Middle frontal gyrus (tissue), 1 donor: ENCODE results near the gene ZSCAN23.
"Not testable (repeated sequence)": the region's sequence is repeated elsewhere in the genome, so short reads cannot be mapped to it uniquely, and the experiment has no call there.

ENCODE experiments used
- DNase-seq: peaks from one replicate; pipeline ENCODE4 v3.0.0-alpha.2; 2015; ENCODE audit warnings: low spot score; ENCODE audit errors: extremely low spot score

Gene ZSCAN23

DNA sequence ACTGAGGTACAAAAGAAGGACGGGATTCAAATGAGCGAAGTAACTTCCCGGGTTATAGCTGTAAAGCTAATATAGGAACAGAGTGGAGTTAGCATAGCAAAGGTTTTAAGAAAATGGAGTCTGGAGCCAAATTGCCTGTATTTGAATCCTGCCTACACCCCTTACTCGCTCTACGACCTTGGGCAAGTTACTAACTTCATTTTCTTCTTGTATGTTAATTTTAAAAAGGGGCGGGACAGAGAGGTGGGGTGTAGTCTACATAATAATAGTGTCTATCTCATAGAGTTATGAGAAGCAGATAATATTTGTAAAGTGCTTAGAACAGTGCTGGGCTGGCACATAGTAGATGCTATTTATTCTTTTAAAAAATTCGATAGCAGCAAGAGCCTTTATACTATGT lies 705 bp downstream of the ZSCAN23 start:
- no peak for DNase-seq

DNA sequence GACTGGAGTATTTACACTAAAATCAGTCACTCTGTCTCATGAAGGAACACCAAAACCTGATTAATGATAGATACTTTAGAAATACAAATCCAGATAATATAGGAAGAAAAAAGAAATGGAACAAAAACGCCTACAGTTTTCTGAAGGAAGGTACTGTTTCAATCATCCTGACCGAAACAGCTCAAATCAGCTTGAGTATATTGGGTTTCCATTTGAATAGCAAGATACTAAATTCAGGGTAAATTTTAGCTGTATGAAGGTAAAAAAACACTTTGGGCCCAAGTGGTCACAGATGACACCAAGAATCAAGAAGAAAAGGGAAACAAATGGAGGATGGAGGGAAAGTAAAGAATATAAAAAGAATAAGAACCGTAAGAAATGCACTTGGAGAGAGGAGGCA lies 6.9 kb downstream of the ZSCAN23 start:
- no peak for DNase-seq

DNA sequence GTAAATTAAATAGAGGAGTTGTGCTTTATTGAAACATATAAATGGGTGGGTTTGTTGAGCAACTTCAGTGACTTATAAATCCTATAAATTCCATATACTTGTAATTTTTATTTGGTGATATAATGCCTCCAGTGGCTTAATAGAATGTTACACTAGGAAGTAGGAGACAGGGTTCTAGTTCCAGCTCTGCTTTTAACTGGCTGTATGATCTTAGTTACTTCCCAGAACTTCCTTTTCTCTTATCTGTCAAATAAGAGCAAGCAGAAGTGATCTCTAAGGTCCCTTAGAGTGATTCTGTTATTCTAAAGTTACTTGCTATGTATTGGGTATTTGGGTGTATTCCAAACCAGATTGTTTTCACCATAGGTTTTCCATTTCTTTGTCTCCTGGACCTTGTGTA lies 10.2 kb downstream of the ZSCAN23 start:
- no peak for DNase-seq

GRCh38 chr6:28429781-28430180 lies 13.5 kb downstream of the ZSCAN23 start:
- no peak for DNase-seq

GRCh38 chr6:28425944-28426541 lies 17.2 kb downstream of the ZSCAN23 start:
- no peak for DNase-seq

DNA sequence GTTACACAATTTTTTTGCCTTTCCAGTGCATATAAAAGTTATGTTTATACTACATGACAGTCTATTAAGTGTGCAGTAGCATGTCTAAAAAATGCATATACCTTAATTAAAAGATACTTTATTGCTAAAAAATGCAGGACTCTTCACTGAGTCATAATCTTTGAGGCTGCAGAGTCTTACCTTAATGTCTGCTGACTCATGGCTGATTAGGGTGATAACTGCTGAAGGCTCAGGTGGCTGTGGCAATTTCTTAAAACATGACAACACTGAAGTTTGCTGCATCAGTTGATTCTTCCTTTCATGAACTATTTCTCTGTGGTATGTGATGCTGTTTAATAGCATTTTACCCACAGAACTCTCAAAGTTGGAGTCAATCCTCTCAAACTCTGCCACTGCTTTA lies 19.1 kb downstream of the ZSCAN23 start:
- no peak for DNase-seq

DNA sequence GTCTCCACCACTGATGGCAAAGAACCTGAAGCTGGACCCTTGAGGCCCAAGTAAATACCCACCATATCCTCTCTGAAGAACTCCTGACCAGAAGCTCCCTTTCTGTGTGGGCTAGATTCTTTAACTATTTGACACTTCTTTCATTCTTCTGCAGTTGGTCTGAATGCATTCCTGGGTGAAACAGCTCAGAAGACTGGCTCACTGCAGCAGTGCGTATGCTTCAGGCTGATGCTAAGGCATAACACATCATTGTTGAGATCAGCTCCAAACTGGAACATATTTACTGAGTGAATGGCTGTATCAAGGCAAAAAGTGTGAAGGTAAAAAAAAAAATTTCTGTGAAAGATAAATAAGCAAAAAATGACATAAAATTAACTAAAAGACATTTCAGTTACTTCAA lies 19.7 kb downstream of the ZSCAN23 start:
- DNase-seq: no peak

GRCh38 chr6:28413681-28414080 lies 29.6 kb downstream of the ZSCAN23 start:
- no peak for DNase-seq

DNA sequence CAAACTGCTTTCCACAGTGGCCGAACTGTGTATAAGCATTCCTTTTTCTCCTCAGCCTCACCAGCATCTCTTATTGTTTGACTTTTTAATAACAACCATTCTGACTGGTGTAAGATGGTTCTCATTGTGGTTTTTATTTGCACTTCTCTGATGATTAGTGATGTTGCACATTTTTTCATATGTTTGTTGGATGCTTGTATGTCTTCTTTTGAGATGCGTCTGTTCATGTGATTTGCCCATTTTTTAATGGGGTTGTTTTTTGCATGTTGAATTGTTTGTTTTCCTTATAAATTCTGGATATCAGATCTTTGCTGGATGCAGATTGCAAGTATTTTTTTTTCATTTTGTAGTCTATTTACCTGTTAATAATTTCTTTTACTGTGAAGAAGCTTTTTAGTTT lies 32.5 kb downstream of the ZSCAN23 start:
- no peak for DNase-seq

DNA sequence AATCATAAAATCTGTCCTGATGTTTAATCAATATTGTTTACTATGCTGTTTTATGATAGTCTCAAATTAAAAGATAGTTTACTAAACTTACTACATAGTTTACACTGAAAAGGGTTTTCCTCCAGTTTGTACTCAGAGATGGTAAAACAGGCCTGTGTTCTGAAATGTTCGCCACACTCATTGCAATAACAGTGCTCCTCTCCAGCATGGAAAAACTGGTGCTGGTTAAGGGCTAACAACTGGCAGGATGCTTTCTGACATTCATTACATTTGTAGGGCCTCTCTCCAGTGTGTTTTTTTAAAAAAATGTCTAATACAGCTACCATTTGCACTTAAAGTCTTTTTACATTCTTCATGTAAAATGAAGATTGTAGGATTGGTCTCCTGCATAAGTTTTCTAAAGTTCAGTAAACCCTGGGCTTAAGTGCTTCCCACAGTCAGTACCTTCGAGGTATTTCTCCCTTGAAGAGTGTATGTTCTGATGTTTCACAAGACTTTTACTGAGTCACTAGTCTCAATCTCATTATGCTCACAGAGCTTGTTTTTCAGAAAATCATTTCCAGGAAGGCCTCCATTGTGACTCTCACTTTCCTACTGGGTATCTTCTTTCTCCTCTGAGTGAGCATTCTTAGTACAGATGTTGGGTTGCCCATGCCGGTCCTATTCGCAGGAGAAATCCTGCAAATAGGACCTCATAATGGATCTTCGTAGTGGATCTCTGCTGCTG lies 35.1 kb downstream of the ZSCAN23 start:
- no peak for DNase-seq

DNA sequence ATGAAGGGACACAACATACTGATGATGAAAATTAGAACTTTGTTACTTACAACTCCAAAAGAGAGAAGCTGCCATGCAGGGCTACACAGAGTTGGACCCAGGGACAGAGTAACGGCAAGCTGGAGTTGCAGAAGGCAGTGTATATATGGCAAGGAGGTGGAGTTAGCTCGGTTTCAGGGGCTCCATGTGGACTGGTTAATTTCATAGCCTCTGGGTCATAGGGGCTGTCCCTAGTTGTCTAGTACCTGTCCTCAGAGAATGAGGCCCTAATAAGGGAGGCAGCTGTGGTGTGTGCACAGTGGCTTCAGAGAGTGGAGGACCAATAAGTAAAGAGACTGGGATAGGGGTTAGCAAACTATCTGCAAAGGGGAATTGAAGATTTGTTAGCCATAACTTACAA lies 35.9 kb downstream of the ZSCAN23 start:
- DNase-seq: no peak

DNA sequence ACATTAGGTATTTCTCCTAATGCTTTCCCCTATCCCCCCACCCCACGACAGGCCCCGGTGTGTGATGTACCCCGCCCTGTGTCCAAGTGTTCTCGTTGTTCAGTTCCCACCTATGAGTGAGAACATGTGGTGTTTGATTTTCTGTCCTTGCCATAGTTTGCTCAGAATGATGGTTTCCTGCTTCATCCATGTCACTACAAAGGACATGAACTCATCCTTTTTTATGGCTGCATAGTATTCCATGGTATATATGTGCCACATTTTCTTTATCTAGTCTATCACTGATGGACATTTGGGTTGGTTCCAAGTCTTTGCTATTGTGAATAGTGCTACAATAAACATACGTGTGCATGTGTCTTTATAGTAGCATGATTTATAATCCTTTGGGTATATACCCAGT lies 39.4 kb downstream of the ZSCAN23 start:
- DNase-seq: not testable (repeated sequence)

DNA sequence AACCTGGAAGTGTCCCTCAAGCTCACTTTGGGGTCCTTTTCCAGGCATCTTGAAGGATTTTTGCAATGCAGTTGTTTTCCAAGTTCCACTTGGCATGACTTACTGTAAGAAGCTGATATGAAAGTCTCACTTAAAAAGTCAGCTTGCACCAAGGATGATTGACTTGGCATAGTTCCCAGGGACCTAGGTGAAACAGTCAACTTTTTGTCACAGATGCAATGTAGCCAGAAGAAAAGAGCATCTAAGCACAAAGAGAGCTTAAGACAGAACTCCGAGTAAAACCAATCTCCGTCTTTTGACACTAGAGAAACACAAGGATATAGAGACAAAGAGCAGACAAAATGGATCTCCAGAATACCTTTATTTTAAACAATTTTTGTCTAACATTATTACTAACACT lies 41.1 kb downstream of the ZSCAN23 start:
- DNase-seq: no peak

DNA sequence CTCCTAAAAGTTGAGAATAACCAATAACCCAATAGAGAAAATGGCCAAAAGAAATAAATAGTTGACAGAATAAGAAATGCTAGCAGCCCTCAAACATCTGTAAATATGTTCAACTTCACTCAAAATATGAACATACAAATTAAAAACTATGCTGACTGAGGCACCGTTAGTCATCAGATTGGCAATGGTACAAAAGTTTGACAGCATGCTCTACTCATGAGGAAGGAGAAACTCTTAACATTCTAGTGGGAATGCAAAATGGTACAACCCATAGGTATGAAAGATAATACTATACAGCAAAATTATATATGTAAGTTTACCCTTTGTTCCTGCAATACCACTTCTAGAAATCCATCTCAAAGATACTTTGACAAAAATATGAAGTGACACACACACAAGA lies 42.1 kb downstream of the ZSCAN23 start:
- no peak for DNase-seq

DNA sequence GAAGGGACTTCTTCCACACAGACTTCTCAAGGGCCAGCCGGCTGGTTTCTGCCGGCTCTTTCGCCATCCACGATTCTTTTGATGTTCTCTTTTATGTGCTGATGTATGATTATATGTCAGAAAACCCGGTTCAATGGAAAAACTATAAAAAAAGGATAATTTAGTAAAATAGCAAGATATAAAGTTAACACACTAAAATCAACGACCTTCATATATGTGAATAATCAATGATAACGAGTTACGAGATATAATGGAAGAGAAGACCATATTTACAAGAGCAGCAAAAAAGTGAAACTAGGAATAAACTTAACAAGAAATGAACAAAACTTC lies 43.2 kb downstream of the ZSCAN23 start:
- no peak for DNase-seq

DNA sequence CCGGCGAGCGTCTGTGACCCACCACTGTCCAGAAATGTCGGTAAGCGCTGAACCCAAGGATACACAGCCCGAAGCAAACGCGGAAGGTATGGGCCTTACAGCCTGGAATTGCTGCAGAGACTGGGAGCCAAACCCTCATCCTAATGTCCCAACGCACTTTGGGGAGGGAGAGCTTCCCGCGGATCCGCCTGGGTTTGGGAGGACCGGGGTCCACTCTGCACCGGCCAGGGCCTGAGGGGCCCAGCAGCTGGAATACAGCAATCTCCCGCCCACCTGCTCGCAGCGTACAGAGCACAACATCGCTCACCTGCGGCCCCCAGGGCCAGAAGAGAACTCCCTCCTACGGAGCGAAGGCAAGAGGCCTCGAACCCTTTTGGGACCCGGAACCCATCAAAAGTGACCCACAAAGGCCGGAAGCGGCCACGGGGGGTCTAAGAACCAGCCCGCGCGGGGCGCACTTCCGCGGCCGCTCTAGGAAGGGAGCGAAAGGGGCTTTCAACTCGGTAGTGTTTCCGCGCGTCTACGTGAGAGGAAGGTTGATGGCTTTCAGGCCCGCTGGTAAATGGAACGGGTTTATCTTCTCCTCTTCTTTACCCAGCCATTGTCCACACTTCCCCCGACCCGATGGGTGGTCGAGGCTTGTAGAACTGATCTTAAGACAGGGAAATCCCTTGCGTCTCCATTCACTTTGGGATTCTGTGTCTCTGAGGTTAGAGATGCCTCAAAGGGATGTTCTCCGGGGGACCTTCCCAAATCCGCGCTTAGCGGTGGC lies 43.8 kb downstream of the ZSCAN23 start, which contains the start of gene ZSCAN12:
ZSCAN12 (minus strand) TSS at position 398 of the 772 bp plus-strand sequence. CDS start 1,342 bp downstream, outside the sequence.
- DNase-seq: peak; percentile 77

DNA sequence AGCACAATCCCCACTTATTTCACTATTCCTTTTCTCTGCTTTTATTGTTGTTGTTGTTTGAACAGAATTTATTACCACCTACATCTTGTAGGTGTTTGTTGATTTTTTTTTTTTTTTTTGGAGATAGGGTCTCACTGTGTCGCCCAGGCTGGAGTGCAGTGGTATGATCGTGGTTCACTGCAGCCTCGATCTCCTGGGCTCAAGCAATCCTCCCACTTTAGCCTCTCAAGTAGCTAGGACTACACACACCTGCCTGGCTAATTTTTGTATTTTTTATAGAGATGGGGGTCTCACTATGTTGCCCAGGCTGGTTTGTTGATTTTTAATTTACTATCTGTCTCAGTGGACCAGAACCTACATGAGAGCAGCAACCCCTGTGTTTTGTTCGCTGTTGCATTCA lies 47.4 kb downstream of the ZSCAN23 start:
- DNase-seq: no peak

DNA sequence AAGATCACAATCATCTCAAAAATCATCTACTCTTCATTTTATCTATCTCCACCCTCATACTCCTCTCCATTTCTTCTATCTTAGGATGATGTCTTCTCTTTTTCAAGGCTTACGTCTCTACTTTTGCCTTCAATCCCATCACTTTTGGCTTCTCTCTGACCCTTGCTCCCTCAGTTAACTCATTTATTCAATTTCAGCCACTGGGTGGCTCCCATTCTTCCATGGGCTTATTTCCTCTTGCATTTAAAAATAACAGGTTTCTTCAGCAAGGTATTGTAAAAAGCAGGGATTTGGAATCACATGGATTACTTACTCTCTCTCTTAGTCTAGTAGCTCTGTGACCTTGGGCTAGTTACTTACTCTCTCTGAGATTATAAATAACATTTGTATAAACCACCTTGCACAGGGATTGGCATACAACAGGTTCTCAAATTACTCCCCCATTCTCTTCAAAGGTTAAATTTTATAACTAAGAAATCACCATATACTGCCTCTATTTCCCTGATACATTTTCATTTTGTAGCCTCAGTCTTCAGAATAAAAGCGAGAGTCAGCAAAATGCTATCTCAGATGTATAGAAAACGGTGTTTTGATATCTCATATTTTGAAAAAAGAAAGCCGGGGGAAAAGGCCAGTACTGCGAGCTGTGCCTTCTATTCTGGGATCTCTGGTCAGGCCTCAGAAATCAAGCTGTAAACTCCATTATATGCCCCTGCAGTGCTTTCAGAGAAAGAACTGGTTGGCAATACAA lies 49.2 kb downstream of the ZSCAN23 start:
- DNase-seq: no peak

DNA sequence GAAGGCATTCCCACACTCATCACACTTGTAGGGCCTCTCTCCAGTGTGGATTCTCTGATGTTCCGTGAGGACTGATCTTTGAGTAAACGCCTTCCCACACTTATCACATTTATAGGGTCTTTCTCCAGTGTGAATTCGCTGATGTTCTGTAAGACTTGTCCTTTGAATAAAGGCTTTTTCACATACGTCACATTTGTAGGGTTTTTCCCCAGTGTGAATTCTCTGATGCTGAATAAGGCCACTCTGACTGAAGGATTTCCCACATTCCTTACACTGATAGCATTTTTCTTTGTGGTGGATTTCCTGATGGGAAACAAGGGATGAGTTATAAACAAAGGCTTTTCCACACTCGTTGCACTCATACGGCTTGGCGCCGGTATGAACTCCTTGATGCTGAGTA lies 52.6 kb downstream of the ZSCAN23 start:
- DNase-seq: no peak

GRCh38 chr6:28384143-28384533 lies 59.2 kb downstream of the ZSCAN23 start:
- no peak for DNase-seq

DNA sequence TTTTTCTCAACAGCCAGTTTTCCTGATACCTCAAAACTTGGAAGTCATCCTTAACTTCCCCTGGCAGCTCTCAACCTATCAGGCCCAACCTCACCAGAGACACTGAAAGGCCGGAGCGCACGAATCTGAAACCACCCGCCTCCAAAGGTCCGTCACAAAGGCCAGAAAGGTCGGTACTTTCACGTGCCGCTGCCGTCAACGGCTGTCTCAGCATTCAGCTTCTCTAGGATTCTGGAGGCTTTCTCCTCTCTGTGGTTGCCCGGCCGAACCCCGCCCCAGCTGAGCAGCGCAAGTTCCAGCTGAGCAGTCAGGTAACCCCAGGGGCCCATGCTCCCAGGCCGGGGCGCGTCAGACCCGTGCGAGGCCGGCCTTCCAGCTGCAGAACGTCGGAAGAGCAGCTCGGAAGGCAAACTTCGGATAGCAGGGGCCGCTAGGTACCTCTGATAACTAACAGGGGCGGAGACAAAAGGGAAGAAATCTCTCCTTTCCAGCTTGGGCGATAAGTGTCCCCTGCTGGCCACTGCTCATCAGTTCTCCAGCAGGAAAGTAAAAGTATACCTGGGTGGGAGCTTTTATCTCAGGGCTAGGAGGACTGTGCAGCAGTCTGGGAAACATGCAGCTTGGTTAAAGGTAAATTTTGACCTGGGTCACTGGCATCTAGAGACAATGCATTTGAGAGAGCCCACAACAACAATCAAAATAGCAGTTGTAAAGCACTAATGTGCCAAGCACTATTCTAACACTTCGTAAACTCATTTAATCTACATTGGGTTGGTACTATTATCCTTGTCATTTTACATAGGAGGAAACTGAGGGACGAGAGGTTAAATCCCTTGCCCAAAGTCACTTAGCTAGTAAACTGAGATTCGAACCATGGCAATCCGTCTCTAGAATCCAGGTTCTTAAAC lies 59.8 kb downstream of the ZSCAN23 start:
- peak; percentile 42 for DNase-seq
